ENCODE results near the gene PVRIG.
"Not testable (repeated sequence)": the region's sequence is repeated elsewhere in the genome, so short reads cannot be mapped to it uniquely, and the experiment has no call there.

PVRIG gene

DNA sequence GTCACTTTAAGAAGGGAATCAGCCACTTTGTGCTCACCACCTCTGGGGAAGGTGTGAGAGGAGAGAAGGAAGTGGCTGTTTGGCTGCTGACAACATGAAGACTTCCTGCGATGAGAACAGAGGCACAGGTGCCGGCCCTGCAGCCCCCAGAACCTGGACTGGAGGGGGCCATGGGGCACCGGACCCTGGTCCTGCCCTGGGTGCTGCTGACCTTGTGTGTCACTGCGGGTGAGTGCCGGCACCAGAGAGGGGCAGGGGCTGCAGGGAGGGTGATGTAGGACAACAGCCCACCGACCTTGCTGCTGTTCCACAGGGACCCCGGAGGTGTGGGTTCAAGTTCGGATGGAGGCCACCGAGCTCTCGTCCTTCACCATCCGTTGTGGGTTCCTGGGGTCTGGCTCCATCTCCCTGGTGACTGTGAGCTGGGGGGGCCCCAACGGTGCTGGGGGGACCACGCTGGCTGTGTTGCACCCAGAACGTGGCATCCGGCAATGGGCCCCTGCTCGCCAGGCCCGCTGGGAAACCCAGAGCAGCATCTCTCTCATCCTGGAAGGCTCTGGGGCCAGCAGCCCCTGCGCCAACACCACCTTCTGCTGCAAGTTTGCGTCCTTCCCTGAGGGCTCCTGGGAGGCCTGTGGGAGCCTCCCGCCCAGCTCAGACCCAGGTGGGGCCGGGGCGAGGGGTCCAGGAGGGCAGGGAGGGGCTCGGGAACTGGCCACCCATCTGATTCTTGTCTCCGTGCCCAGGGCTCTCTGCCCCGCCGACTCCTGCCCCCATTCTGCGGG is at the start of gene PVRIG:
Gene PVRIG (plus strand): TSS at position 149 of the 785 bp plus-strand sequence. CDS start 22 bp downstream, at position 171.
- DNase-seq: not testable (repeated sequence)

DNA sequence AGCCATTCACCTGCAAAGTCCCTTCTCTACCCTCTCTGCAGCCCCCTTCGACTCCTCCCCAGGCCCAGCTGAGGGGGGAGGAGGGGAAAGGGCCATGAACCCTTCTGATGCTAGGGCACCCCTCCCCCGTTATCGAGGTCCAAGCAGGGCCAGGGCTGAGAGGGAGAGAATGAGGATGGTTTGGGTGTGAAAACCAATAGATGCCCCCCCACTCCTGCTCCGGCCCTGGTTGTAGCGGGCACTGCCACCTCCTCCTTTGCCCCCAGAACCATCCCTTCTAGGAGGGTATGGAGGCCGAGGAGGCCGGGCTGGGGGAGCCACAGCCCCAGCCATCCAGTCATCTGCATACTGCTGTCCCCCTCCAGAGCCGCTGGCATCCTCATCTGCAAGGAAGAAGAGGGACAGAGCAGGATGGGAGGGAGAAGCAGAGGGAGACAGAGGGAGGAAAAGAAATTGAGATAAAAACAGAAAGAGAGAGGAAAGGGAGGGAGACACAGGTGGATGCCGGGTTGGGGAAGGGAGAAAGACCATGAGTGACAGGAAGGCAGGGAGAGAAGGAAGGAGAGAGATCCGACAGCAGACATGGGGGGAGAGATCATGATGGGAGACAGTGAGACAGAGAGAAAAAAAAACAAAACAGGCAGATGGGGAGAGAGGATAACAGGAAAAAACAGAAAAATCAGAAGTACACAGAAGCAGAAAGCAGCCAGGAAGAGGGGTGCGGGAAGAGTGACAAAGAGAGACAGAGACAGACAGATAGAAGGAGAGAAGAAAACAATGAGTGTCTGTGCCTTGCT is 49.5 kb upstream of the PVRIG start:
- no peak for DNase-seq

DNA sequence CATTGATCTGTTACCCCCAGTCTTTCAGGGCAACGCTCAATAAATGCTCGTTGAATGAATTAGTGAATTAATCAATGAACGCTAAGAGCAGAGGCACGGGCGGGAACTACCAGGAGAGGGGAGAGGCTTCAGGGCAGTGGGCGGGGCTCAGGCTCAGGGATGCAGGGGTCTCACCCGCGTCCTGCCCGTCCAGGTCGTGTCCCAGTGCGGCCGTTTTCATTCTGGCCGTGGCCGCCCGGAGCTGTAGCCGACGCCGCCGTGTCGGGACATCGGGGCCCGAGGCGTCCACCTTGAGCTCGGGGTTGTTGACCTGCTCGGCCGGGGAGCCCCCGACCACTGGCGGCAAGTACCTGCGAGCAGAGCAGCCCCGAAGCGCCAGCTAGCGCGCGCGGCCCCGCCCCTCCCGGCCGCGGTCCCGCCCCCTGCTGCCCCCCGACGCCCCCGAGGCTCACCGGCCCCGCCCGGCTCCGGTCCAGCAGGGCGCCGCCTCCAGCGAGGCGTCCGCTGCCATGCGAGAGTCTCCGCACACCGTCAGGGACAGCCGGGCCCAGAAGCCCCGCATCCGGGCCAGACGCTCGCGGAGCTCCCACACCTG is 48.6 kb upstream of the PVRIG start:
- no peak for DNase-seq

DNA sequence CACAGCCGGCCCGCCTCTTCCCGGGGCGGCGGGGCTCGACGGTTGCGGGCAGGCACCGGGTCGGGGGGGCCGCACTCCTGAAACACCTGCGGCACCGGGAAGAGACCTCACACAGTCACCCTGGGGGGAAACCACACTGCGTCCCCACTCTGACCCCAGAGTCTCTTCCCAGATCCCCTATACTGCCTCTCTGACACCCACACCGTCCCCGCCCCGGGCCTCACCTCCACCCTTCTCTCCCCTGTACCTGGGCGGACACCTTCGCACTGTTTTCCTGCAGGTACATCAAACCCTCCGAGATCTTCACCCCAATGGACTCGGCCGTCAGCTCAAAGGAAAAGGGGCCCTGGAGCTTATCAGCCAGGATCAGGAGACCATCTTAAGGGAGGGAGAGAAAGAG is 47.9 kb upstream of the PVRIG start:
- no peak for DNase-seq

- no peak for DNase-seq
Observed at GRCh38 chr7:100173806-100174495, 45.8 kb upstream of the PVRIG start.

- DNase-seq: no peak
Observed at GRCh38 chr7:100174582-100174981, 45.2 kb upstream of the PVRIG start.

DNA sequence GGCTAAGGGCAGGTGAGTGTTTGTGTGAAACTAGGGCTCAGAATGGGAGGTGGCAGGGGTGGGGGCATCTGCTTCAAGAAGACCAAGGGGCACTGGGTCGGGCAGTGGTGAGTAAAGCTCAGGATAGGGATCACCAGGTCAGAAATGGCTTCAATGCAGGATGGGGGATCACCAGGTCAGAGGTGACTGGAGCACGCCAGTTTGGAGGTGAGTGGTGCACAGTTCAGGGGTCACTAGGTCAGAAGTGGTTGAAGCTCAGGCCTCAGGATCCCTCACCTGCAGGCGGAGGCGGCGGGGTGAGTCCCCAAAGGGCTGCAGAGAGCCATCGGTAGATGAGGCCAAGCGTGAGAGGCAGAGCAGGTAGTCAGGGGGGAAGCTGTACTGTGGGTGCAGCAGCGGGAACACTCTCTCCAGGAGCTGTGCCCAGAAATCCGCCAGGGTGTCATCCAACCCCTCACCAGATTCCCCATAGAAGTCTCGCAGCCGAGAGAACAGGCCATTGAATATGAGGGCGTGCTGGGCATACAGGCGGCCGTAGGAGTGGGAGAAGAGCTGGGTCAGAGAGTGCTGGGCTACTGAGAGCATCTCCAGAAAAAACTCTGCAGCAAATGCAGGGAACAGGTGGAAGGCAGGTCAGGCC is 44.3 kb upstream of the PVRIG start:
- DNase-seq: no peak

DNA sequence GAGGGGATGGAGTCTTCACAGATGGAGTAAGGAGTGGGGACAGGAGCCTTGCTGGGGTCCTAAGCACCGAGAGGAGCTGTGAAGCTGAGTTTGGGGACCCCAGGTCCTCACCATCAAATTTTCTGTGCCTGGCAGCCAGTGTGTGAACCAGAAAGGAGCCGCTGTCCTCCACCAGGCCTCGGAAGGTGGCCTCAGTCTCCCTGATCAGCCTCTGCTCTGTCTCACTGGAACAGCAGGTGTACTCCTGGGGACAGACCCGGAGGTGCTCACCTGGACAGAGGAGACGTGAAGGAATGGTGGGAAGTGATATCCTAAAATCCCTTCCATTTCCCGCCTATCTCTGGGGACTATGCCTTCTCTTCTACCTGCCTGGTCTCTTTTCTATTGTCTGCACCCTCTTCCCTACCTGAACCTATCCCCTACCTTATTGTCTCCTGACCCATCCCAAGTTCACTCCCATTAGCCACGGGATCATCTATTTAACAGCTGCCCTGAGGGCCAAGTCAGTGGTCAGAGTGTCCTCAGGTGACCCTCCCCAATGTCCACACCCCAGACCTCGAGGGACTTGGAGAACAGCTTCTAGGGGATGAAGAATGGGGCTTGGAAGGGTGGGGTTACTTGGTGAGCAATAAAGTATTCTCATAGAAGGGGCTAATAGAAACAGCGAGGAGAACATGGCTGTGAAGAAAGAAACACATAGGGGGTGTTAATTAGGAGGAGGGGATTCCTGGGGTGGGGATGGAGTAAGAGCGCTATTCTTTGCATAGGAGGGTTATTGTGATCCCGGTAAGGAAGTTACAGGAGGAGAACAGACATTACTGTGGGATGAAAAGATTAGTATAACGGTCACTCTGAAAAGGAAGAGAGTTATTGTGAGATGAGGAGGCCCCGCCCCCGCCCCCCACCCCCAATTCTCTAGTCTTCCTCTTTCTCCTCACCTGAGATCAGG is 43.4 kb upstream of the PVRIG start:
- no peak for DNase-seq

DNA sequence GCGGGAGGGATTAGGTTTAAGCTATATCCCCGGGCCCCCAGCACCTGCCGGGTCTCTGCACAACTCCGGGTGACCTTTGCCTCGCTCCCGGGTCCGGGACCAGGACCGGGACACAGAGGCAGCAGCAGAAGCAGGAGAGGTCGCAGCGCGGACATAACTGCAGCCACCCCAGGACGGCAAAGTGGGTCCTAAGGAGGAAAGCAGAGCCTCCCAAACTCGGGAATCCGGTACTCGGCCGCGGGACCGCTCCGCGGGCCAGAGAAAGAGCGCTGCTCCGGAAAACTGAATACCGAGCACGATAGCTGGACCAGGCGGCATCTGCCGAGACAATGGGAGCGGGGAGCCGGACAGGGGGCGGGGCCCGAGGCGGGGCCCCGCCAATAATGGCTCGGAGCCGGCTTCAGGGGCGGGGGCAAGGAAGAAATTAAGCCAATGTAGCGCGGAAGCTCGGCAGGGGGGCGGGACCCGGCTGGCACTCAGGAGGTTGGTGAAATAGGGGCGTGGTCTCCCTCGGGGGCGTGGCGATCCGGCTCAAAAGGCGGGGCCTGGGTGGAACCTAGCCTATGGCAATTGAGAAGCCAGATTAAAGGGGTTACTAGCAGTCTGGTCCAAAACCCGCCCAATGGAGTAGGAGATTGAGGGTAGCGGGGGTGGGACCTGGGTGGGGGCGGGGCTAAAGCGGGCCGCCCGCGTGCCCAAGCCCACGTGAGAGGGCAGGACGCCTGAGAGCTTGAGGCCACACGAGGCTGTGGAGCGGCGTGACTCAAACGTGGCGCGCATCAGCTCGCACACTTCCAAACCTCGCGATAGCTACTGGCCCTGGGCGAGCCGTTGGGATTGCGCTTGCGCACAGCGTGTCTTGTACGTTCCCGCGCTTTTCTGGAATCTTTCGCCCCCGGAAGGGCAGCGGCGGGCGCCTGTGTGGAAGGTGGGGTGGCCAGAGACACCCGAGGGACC is 42.4 kb upstream of the PVRIG start, which contains the start of the genes GPC2 and STAG3:
Gene GPC2 (minus strand): TSS at position 337 of the 957 bp plus-strand sequence. CDS start 182 bp downstream, at position 155.
Gene STAG3 (plus strand): TSS at position 874 of the 957 bp plus-strand sequence. CDS start 2,639 bp downstream, outside the sequence.
- DNase-seq: peak; percentile 95

- DNase-seq: not testable (repeated sequence)
Observed at GRCh38 chr7:100180084-100180483, 39.7 kb upstream of the PVRIG start.

- not testable (repeated sequence) for DNase-seq
Observed at GRCh38 chr7:100182616-100183015, 37.1 kb upstream of the PVRIG start.

GRCh38 chr7:100183090-100183489 is 36.7 kb upstream of the PVRIG start:
- not testable (repeated sequence) for DNase-seq

DNA sequence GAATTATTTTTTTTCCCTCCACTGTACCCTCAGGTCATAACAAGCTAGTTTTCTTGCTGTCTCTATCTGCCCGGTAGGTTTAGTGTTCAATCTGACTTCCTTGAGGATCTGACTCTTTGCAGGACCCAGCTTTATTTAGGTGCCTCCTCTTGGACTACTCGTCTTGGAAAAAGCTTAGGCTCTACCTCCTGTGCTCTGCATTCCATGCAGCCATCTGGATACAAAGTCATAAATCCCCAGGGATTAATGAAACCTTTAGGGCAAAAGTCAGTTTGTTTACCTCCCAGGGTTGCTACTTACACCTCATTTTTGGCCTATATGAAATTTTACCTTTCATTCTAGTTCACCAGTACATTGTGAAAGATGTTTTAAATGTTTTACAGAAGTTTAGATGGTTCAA is 34.0 kb upstream of the PVRIG start:
- no peak for DNase-seq

DNA sequence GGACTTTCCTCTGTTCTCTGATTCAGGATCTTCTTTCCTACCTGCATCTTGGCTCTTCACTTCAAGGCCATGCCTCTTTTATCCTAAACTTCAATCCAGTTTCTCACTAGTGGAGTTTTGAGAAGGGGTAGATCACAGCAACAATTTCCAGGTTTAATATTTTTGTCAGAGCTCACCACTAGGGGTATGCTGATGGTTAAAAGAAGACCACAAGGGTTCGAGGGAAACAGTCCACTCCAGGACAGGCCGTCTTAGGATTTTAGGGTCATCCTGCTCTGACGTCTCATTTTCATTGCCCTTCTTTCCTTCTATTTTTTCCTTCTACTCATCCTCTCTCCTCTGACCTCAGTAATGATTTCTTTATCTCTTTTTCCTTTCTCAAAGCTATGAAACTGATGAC is 30.7 kb upstream of the PVRIG start:
- no peak for DNase-seq

GRCh38 chr7:100190048-100190711 is 29.6 kb upstream of the PVRIG start:
- DNase-seq: no peak

- DNase-seq: no peak
Observed at GRCh38 chr7:100191775-100192174, 28.0 kb upstream of the PVRIG start.

DNA sequence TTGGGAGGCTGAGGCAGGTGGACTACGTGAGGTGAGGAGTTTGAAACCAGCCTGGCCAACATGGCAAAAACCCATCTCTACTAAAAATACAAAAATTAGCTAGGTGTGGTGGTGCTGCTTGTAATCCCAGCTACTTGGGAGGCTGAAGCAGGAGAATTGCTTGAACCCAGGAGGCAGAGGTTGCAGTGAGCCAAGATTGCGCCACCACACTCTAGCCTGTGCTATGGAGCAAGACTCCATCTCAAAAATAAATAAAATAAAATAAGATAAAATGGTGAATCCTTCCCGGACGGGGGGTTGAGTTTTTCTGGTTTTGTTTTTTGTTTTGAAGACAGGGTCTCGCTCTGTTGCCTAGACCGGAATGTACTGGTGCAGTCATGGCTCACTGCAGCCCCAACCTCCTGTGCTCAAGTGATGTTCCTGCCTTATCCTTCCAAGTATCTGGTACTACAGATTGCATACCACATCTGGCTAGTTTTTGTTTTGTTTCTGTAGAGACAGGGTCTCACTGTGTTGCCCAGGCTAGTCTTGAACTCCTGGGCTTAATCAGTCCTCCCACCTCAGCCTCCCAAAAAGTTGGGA is 27.4 kb upstream of the PVRIG start:
- DNase-seq: not testable (repeated sequence)

- no peak for DNase-seq
Observed at GRCh38 chr7:100192969-100193368, 26.8 kb upstream of the PVRIG start.

GRCh38 chr7:100195222-100195621 is 24.5 kb upstream of the PVRIG start:
- DNase-seq: no peak

Measured in midbrain (tissue), 1 donor.